SU-DHL-6 (cell line): ENCODE data around the gene IGFL3.

ENCODE experiments used
- H2AFZ ChIP-seq: fragments of 200-600 bp; sonication (generic); 2 replicates; pipeline ENCODE4 v1.6.1; 2014; ENCODE audit warnings: low read depth, mild to moderate bottlenecking, moderate library complexity, mixed read lengths, antibody characterized with exemption, low read length; ENCODE audit not compliant: severe bottlenecking
- H3F3A ChIP-seq: fragments of 200-600 bp; shearing (Covaris generic); 2 replicates; pipeline ENCODE4 v1.6.0; 2016; ENCODE audit warnings: antibody characterized with exemption, mild to moderate bottlenecking; ENCODE audit not compliant: insufficient read depth
- H3K27ac ChIP-seq: fragments of 200-600 bp; sonication (generic); 2 replicates; pipeline ENCODE4 v1.5.1; 2016; ENCODE audit warnings: low read depth, mild to moderate bottlenecking, low read length, moderate library complexity, mixed read lengths
- H3K27me3 ChIP-seq: fragments of 200-600 bp; sonication (generic), shearing (Covaris generic); 2 replicates; pipeline ENCODE4 v1.6.0; 2014; ENCODE audit warnings: mild to moderate bottlenecking, low read length
- H3K36me3 ChIP-seq: fragments of 200-600 bp; sonication (generic); 2 replicates; pipeline ENCODE4 v1.6.1; 2014; ENCODE audit warnings: mild to moderate bottlenecking, low read length, mixed read lengths
- H3K4me2 ChIP-seq: fragments of 300-600, 200-600 bp; shearing (Covaris generic), sonication (generic); 2 replicates; pipeline ENCODE4 v1.6.0; 2014; ENCODE audit warnings: low read length, low read depth, mild to moderate bottlenecking; ENCODE audit not compliant: poor library complexity, severe bottlenecking
- H3K4me3 ChIP-seq: fragments of 200-600 bp; sonication (generic); 2 replicates; pipeline ENCODE4 v1.5.1; 2014; ENCODE audit warnings: antibody characterized with exemption, low read length, mild to moderate bottlenecking, mixed read lengths; ENCODE audit not compliant: insufficient read depth, poor library complexity, severe bottlenecking
- H3K79me2 ChIP-seq: fragments of 200-600 bp; sonication (generic); 2 replicates; pipeline ENCODE4 v1.6.1; 2014; ENCODE audit warnings: mild to moderate bottlenecking, low read length, moderate library complexity; ENCODE audit not compliant: insufficient read depth
- H3K9ac ChIP-seq: fragments of 200-600 bp; sonication (generic); 2 replicates; pipeline ENCODE4 v1.7.0; 2014; ENCODE audit warnings: mild to moderate bottlenecking, low read length
- H3K9me2 ChIP-seq: fragments of 200-600 bp; sonication (generic); replicated peaks from 2 replicates; pipeline ENCODE4 v1.6.1; 2014; ENCODE audit warnings: low read length; ENCODE audit not compliant: insufficient read depth
- H3K9me3 ChIP-seq: fragments of 200-600 bp; sonication (generic); 2 replicates; pipeline ENCODE4 v1.6.1; 2014; ENCODE audit warnings: low read length, mixed read lengths; ENCODE audit not compliant: insufficient read depth
- H4K20me1 ChIP-seq: fragments of 200-600 bp; sonication (generic); 2 replicates; pipeline ENCODE4 v1.6.1; 2014; ENCODE audit warnings: low read depth, mild to moderate bottlenecking, antibody characterized with exemption, low read length, moderate library complexity, mixed read lengths
- EZH2phosphoT487 ChIP-seq: fragments of 200-600 bp; sonication (generic), shearing (Covaris generic); conservative IDR thresholded peaks from 2 replicates; pipeline ENCODE4 v1.6.1; 2018; ENCODE audit warnings: mild to moderate bottlenecking, antibody characterized with exemption, low read length, moderate library complexity, mixed read lengths
- TF ChIP-seq, protein P1 (sequence below): fragments of 200-600 bp; sonication (generic); IDR thresholded peaks from one replicate; pipeline ENCODE4 v1.5.1; 2017; ENCODE audit warnings: antibody characterized with exemption, mild to moderate bottlenecking, low read length, moderate library complexity; ENCODE audit not compliant: insufficient read depth, poor library complexity, severe bottlenecking

The IGFL3 gene

DNA sequence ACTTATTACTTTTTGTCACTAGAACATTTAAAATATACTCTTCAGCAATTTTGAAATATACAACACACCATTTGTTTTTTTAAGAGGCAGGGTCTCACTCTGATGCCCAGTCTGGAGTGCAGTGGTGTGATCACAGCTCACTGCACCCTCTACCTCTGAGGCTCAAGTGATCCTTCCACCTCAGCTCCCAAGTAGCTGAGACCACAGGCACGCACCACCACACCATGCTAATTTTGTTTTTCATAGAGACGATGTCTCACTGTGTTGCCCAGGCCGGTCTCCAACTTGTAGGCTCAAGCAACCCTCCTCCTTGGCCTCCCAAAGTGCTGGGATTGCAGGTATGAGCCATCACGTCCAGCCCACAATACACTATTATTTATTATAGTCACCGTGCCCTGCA, 26.1 kb upstream of the IGFL3 start:
- Histone ChIP-seq H3K27ac (no peak overlapping the region), H3K9ac (no peak overlapping the region), H2AFZ (no peak overlapping the region), H3K4me2 (no peak overlapping the region), H3K9me2 (no peaks in the 10 kb centered on the region), H3F3A (no peaks in the 10 kb centered on the region), H3K4me3 (no peak overlapping the region), H3K9me3 (no peaks in the 10 kb centered on the region), H4K20me1 (no peaks in the 10 kb centered on the region), H3K27me3 (no peaks in the 10 kb centered on the region), H3K79me2 (no peaks in the 10 kb centered on the region), H3K36me3 (no peaks in the 10 kb centered on the region)
- no peak for TF ChIP-seq EZH2phosphoT487
- TF ChIP-seq, protein P1, sequence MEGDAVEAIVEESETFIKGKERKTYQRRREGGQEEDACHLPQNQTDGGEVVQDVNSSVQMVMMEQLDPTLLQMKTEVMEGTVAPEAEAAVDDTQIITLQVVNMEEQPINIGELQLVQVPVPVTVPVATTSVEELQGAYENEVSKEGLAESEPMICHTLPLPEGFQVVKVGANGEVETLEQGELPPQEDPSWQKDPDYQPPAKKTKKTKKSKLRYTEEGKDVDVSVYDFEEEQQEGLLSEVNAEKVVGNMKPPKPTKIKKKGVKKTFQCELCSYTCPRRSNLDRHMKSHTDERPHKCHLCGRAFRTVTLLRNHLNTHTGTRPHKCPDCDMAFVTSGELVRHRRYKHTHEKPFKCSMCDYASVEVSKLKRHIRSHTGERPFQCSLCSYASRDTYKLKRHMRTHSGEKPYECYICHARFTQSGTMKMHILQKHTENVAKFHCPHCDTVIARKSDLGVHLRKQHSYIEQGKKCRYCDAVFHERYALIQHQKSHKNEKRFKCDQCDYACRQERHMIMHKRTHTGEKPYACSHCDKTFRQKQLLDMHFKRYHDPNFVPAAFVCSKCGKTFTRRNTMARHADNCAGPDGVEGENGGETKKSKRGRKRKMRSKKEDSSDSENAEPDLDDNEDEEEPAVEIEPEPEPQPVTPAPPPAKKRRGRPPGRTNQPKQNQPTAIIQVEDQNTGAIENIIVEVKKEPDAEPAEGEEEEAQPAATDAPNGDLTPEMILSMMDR: no peak

DNA sequence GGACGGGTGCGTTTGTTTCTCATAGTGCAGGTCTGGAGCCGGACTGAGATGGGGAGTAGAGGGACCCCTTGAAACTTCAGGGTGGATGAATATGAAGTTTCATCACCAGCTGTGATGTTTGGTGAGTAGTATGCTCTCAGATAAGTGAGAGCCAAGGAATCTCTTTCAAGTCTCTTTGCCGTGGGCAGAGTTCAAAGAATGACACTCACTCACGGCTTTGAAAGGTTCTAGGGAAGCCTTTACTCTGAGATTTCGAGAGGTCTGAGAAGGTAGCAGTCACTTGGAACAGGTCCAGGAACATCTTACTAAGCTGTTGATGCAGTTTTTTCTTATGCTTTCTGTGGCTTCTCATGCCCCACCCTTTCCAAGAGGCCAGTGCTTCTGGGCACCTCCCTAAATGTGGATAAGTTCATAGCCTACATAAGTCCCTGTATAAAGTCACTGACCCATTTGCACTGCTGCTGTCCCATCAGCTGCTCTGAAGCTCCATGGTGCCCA, 23.4 kb upstream of the IGFL3 start, which contains the start of gene IGFL2:
Gene IGFL2 (plus strand): TSS at position 448 of the 498 bp plus-strand sequence. CDS start 41 bp downstream, at position 489.
- Histone ChIP-seq H3K27ac (no peak within 1 kb of the TSS), H3K27me3 (no peaks in the 10 kb centered on the region), H3K9ac (no peak within 1 kb of the TSS), H3F3A (no peaks in the 10 kb centered on the region), H3K9me2 (no peaks in the 10 kb centered on the region), H3K79me2 (no peaks in the 10 kb centered on the region), H3K9me3 (no peaks in the 10 kb centered on the region), H3K4me2 (no peak within 1 kb of the TSS), H2AFZ (no peak within 1 kb of the TSS), H4K20me1 (no peaks in the 10 kb centered on the region), H3K4me3 (no peak within 1 kb of the TSS), H3K36me3 (no peaks in the 10 kb centered on the region)
- TF ChIP-seq EZH2phosphoT487: no peak
- TF ChIP-seq, protein P1: no peak

DNA sequence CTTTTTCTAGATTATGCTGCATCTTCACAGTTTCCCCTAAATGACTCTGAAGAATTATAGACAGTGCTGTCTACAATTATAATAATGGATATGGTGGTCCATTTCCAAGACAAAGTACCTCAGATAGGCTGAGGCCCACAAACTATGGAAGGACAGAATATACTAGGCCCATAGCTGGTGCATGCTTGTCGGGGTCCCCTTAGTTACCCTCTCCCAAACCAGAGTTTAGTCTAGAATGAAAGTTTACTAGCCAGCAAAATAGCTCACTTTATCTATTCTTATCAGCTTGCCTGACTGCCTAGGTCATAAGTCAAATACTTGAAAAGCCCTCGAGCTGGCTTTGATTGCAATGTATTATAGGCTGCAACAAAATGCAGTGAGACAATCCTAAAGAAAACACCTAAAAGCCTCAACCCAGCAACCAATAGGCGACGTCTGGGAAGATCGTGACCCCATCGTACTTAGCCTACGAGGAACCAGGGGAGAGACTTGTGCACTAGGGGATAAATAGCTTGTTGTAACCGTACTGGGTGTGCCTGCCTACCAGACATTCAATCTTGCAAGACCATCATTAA, 22.8 kb upstream of the IGFL3 start:
- no peaks in the 10 kb centered on the region for H3K36me3 ChIP-seq

More for the DNA sequence above, 22.8 kb upstream of the IGFL3 start:
- Histone ChIP-seq H3K4me3 (no peak overlapping the region), H3K9ac (no peak overlapping the region), H3F3A (no peaks in the 10 kb centered on the region), H4K20me1 (no peaks in the 10 kb centered on the region), H3K9me2 (no peaks in the 10 kb centered on the region), H3K27me3 (no peaks in the 10 kb centered on the region), H2AFZ (no peak overlapping the region), H3K4me2 (no peak overlapping the region), H3K27ac (no peak overlapping the region), H3K9me3 (no peaks in the 10 kb centered on the region), H3K79me2 (no peaks in the 10 kb centered on the region)
- no peak for TF ChIP-seq EZH2phosphoT487
- TF ChIP-seq, protein P1: no peak
